Transverse colon (tissue), 4 donors: ENCODE results near the gene HIF3A.
"Not testable (repeated sequence)": the region's sequence is repeated elsewhere in the genome, so short reads cannot be mapped to it uniquely, and the experiment has no call there.

Experiments used
- CTCF ChIP-seq, 5 experiments: fragments of 200-600 bp in 3 of 5; fragments of 450-650 bp in 2 of 5; sonication (generic) in 3 of 5; IDR thresholded peaks; 1 replicate in 2 of 5; 2 replicates in 3 of 5; pipeline ENCODE4 v1.5.1; 2016 to 2017; ENCODE audit warnings: antibody characterized with exemption in 5 of 5, inconsistent platforms in 3 of 5, mild to moderate bottlenecking in 2 of 5, moderate library complexity in 1 of 5
- EP300 ChIP-seq: sonication (generic); formaldehyde crosslinking; IDR thresholded peaks from one replicate; pipeline ENCODE4 v1.6.1; 2017; ENCODE audit warnings: antibody characterized with exemption, low read depth
- POLR2A ChIP-seq: fragments of 450-650 bp; IDR thresholded peaks from one replicate; pipeline ENCODE4 v1.6.1; 2016; ENCODE audit warnings: antibody characterized with exemption, mild to moderate bottlenecking, moderate library complexity
- POLR2AphosphoS5 ChIP-seq, 3 donors: sonication (generic); formaldehyde crosslinking; IDR thresholded peaks; one replicate each; pipeline ENCODE4 v1.6.1; 2016; ENCODE audit warnings: antibody characterized with exemption in 3 of 3

- TF ChIP-seq CTCF (IDR thresholded peaks at IDR 0.05); POLR2AphosphoS5 (IDR thresholded peaks at IDR 0.05); POLR2A; EP300: not testable (repeated sequence)
These were observed 32.0 kb upstream of the HIF3A start for GRCh38 chr19:46264801-46265200.
